Measurements from ENCODE around the gene EXOC3L2. TPM values are rescaled to one million over a fixed set of nuclear protein-coding genes. Genes with fewer than 3 reads are reported as not detected.

Gene EXOC3L2
- total RNA-seq, 1 experiment from 2014 or later, result 0.08 TPM

- H3K9me3 ChIP-seq (ENCODE audit: control insufficient read depth, insufficient read depth, low read depth, low read length), result no peaks in the 10 kb centered on the region
- no TSS peak for BruUV-seq (replicated peaks)
- no peak overlapping the region for H3K4me3 ChIP-seq (ENCODE audit: low read depth in 2 of 2, low read length in 2 of 2)
- H3K27me3 ChIP-seq (ENCODE audit: control insufficient read depth, insufficient read depth, low read length), result no peaks in the 10 kb centered on the region
- H3K27ac ChIP-seq (ENCODE audit: low read length), result no peak overlapping the region
- H3K36me3 ChIP-seq (ENCODE audit: control insufficient read depth, insufficient read depth, low read length), result no peaks in the 10 kb centered on the region
- CTCF ChIA-PET, result no interaction called here
- intact Hi-C loops (cut with micrococcal nuclease; ENCODE audit: unreplicated experiment) (no loop called here), in situ Hi-C loops (cut with HindIII; ENCODE audit: low pct_unique_long_range_greater_than_20kb, low sequenced_read_pairs) (no loop called here)
- DNase-seq (ENCODE audit: low read depth, low spot score) (no peak), ATAC-seq (no peak)
- TF ChIP-seq TCF7L2 (IDR thresholded peaks at IDR 0.05; ENCODE audit: low read depth, low read length), result no peak
- no peak for TF ChIP-seq CTCF (IDR thresholded peaks at IDR 0.05)
- no peak for TF ChIP-seq SIN3A (IDR thresholded peaks at IDR 0.05; ENCODE audit: borderline replicate concordance, insufficient read depth, low read depth, low read length)
- no peak for TF ChIP-seq POLR2AphosphoS5 (IDR thresholded peaks at IDR 0.05; ENCODE audit: low read depth, low read length)
- no peak for TF ChIP-seq REST (IDR thresholded peaks at IDR 0.05; ENCODE audit: insufficient read depth in 1 of 2, low read depth in 2 of 2, low read length in 1 of 2)
- H3K4me1 ChIP-seq (ENCODE audit: control insufficient read depth, insufficient read depth, low read length), result no peaks in the 10 kb centered on the region
- POLR2A ChIA-PET, result no interaction called here
These were observed 82.1 kb downstream of the EXOC3L2 start for GRCh38 chr19:45163156-45163555.

- Histone ChIP-seq H3K4me1 (ENCODE audit: control insufficient read depth, insufficient read depth, low read length) (no peaks in the 10 kb centered on the region), H3K4me3 (ENCODE audit: low read depth in 2 of 2, low read length in 2 of 2) (no peak overlapping the region), H3K27me3 (ENCODE audit: control insufficient read depth, insufficient read depth, low read length) (no peaks in the 10 kb centered on the region), H3K27ac (ENCODE audit: low read length) (no peak overlapping the region), H3K36me3 (ENCODE audit: control insufficient read depth, insufficient read depth, low read length) (no peaks in the 10 kb centered on the region), H3K9me3 (ENCODE audit: control insufficient read depth, insufficient read depth, low read depth, low read length) (no peaks in the 10 kb centered on the region)
- ChIA-PET CTCF (interaction anchor here (0.7 kb wide), 1 partner anchor 18 kb away, joined by 5 read pairs; no protein-coding TSS in a partner anchor), POLR2A (no interaction called here)
- DNase-seq (ENCODE audit: low read depth, low spot score) (no peak), ATAC-seq (no peak)
- no peak for TF ChIP-seq SIN3A (IDR thresholded peaks at IDR 0.05; ENCODE audit: borderline replicate concordance, insufficient read depth, low read depth, low read length)
- TF ChIP-seq POLR2AphosphoS5 (IDR thresholded peaks at IDR 0.05; ENCODE audit: low read depth, low read length), result no peak
- TF ChIP-seq CTCF (IDR thresholded peaks at IDR 0.05), result no peak
- no peak for TF ChIP-seq TCF7L2 (IDR thresholded peaks at IDR 0.05; ENCODE audit: low read depth, low read length)
- TF ChIP-seq REST (IDR thresholded peaks at IDR 0.05; ENCODE audit: insufficient read depth in 1 of 2, low read depth in 2 of 2, low read length in 1 of 2), result no peak
- intact Hi-C loops (cut with micrococcal nuclease; ENCODE audit: unreplicated experiment) (no loop called here), in situ Hi-C loops (cut with HindIII; ENCODE audit: low pct_unique_long_range_greater_than_20kb, low sequenced_read_pairs) (no loop called here)
- BruUV-seq (replicated peaks), result no TSS peak
These were observed 82.5 kb downstream of the EXOC3L2 start for GRCh38 chr19:45162608-45163143.

Data from Panc1 (cell line).